GM12864 (cell line): ENCODE measurements around the gene PCSK2.

Source experiments
- DNase-seq: peaks from one replicate; pipeline ENCODE4 v3.0.0-alpha.2; 2011; ENCODE audit warnings: low read depth
- H3K4me3 ChIP-seq: 2 replicates; pipeline ENCODE4 v1.5.1; 2011; ENCODE audit warnings: mild to moderate bottlenecking, low read depth, low read length, control low read depth
- CTCF ChIP-seq: IDR thresholded peaks from 2 replicates; pipeline ENCODE4 v1.5.1; 2011; ENCODE audit warnings: low read depth, mild to moderate bottlenecking, moderate library complexity, low read length, control low read depth, inconsistent platforms; ENCODE audit errors: missing control alignments

The PCSK2 gene

GRCh38 chr20:17507531-17507930 is 280.7 kb downstream of the PCSK2 start:
- no peak for TF ChIP-seq CTCF
- DNase-seq, result no peak
- no peak overlapping the region for H3K4me3 ChIP-seq

- DNase-seq, result no peak
- H3K4me3 ChIP-seq, result no peak overlapping the region
- TF ChIP-seq CTCF, result no peak
Observed at GRCh38 chr20:17508756-17509155, 281.9 kb downstream of the PCSK2 start.

- H3K4me3 ChIP-seq, result no peak overlapping the region
Observed at GRCh38 chr20:17510548-17510947, 283.7 kb downstream of the PCSK2 start.

GRCh38 chr20:17511401-17511800 is 284.6 kb downstream of the PCSK2 start:
- H3K4me3 ChIP-seq, result no peak overlapping the region
- TF ChIP-seq CTCF, result no peak
- no peak for DNase-seq

More at GRCh38 chr20:17510548-17510947, 283.7 kb downstream of the PCSK2 start:
- DNase-seq, result no peak
- no peak for TF ChIP-seq CTCF

- no peak for TF ChIP-seq CTCF
- DNase-seq, result no peak
- H3K4me3 ChIP-seq, result no peak overlapping the region
Observed at GRCh38 chr20:17513939-17514338, 287.1 kb downstream of the PCSK2 start.

GRCh38 chr20:17515053-17515452 is 288.2 kb downstream of the PCSK2 start:
- no peak for TF ChIP-seq CTCF

GRCh38 chr20:17518339-17519052 is 291.7 kb downstream of the PCSK2 start:
- no peak for DNase-seq
- no peak for TF ChIP-seq CTCF
- no peak overlapping the region for H3K4me3 ChIP-seq

More at GRCh38 chr20:17515053-17515452, 288.2 kb downstream of the PCSK2 start:
- H3K4me3 ChIP-seq, result no peak overlapping the region
- no peak for DNase-seq
